Endometrial microvascular endothelial cells (primary cell): ENCODE results near the gene EIF3A. TPM values are rescaled to one million over a fixed set of nuclear protein-coding genes. Genes with fewer than 3 reads are reported as not detected.
"Not testable (repeated sequence)": the region's sequence is repeated elsewhere in the genome, so short reads cannot be mapped to it uniquely, and the experiment has no call there.

Source experiments
- in situ Hi-C: cut with HindIII; loops from 2 replicates; pipeline ENCODE4 v1.10.0; 2017; ENCODE audit warnings: low sequenced_read_pairs, low pct_unique_long_range_greater_than_20kb; ENCODE audit errors: inconsistent ontology term
- total RNA-seq: library from RNA; depleted of rRNA; stranded (reverse); fragments of >200 nt; gene quantifications from one replicate; pipeline ENCODE4 v1.2.3, GENCODE V29; 2015; ENCODE audit errors: inconsistent ontology term

The EIF3A gene
- total RNA-seq, 1 donor from 2014 or later = 87.0 TPM

DNA sequence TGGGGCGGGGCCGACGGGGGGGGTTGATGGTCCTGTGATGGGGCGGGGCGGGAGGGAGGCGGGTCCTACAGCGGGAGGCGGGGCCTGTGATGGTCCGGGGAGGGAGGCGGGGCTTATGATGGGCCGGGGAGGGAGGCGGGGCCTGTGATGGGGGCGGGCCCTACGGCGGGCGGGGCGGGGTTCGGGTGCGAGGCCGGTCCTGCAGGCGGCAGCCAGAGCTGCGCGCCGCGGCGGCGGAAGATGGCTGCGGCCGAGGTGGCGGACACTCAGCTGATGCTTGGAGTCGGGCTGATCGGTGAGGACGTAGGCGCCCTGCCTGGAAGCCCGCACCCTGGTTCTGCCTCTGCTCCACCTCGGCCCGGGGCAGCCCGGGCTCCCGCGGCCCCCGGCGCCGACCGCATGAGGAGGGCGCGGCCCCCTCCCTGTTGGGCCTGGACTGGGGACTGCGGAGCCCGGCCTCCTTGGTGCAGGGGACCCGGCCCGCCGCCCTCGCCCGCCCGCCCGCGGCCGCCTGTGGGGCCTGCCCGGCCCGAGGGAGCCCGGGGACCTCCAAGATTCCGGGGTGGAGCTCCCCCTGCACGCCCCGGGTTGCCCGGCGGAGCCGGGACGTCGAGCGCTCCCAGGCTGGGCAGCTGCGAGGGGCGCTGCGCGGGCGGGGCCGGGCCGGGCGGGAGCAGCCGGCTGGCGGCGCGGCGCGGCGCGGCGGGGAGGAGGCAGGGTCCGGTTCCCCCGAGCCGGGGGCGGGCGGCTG lies 23.5 kb upstream of the EIF3A start, which contains the start of gene DENND10:
DENND10 (plus strand) TSS at position 211 of the 751 bp plus-strand sequence; CDS start at position 241, 30 bp downstream.
- in situ Hi-C loops = no loop called here

DNA sequence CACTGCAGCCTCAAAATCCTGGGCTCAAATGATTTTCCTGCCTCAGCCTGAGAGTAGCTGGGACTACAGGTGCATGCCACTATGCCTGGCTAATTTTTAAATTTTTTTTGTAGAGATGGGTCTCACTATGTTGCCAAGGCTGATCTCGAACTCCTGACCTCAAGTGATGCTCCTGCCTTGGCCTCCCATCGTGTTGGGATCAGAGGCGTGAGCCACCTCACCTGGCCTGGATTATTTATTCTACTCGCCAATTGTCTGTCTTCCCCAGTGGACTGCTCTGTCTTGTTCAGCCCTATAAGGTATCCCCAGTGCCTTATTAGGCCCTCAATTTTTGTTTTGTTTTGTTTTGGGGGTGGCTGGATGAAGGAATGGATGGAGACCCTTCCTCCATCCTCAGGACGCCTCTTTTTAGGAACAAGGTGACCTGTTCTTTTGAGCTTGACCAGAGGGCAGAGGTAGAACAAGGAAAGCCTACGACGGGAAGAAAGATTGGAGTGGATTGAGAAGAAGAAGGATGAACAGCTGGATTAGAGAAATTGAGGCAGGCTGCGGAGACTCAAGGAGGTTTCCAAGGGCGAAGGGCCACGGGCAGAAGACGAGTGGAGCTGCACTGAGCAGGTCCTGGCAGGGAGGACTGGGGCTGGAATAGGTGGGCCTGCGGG lies 22.8 kb upstream of the EIF3A start:
- in situ Hi-C loops = no loop called here

DNA sequence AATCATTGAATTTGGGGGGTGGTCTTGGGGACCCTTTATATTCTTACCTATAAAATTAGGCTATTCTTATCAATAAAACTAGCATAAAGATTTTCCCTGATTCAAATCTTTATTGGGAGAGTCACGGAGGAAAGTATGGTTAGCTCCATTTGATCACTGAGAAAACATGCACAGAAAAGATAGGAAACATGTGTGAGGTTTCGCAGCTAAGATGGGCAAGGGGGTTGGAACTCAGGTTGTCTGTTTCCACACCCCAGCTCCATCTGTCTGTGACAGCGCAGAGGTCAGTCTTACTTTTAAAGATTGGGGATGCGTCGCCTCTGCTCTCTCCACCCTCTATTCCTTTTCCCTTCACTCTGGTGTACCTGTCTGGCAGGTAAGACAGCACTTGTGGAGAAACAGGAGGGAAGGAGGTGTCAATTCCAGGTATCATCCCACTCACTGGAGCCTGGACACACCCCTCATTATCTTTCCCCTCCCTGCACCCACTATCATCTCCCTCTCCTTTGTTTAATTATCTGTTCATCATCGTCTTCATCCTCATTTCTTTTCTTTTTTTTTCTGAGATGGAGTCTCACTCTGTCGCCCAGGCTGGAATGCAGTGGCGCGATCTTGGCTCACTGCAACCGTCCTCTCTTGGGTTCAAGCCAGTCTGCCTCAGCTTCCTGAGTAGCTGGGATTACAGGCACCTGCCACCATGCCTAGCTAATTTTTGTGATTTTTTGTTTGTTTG lies 20.9 kb upstream of the EIF3A start:
- in situ Hi-C loops = no loop called here

DNA sequence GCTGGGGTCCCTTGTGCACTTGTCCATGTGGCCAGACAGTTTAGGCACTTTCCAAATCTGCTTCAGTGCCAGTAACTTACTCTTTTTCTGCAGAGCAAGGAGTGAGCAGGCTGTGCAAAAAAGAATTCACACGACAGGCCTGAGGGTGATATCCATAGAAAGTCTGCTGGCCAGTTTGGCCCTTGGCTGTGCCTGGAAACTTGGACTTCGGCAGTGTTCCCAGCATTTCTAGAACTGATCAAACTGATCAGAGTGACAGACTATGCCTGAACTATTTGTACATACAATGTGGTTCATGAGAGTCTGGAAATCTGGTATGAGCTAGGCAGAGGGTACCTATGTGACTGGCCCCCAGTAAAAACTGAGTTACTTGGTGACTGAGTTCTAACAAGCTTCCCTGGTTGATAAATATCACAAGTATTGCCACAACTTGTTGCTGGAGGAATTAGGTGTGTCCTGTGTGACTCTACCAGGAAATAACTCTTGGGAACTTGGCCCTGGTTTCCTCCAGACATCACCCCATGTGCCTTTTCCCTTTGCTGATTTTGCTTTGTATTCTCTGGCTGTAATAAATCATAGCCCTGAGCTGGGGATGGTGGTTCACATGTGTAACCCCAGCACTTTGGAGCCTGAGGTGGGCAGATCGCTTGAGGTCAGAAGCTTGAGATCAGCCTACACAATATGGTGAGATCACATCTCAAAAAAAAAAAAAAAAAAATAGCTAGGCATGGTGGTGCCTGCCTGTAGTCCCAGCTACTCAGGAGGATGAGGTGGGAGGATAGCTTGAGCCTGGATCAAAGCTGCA lies 20.0 kb upstream of the EIF3A start:
- in situ Hi-C loops = no loop called here

DNA sequence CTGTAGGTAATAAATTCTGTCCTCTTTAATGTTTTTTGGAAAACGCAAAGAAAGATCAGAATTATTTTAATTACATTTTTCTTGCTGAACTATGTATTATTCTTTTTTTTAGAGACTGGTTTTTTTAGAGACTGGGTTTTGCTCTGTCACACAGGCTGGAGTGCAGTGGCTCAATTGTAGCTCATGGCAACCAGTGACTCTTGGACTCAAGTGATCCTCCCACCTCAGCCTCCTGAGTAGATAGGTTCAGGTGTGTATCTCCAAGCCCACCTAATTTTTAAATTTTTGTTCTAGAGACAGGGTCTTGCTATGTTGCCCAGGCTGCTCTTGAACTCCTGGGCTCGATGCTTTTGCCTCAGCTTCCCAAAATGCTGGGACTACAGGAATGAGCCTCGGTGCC lies 18.0 kb upstream of the EIF3A start:
- in situ Hi-C loops = no loop called here

DNA sequence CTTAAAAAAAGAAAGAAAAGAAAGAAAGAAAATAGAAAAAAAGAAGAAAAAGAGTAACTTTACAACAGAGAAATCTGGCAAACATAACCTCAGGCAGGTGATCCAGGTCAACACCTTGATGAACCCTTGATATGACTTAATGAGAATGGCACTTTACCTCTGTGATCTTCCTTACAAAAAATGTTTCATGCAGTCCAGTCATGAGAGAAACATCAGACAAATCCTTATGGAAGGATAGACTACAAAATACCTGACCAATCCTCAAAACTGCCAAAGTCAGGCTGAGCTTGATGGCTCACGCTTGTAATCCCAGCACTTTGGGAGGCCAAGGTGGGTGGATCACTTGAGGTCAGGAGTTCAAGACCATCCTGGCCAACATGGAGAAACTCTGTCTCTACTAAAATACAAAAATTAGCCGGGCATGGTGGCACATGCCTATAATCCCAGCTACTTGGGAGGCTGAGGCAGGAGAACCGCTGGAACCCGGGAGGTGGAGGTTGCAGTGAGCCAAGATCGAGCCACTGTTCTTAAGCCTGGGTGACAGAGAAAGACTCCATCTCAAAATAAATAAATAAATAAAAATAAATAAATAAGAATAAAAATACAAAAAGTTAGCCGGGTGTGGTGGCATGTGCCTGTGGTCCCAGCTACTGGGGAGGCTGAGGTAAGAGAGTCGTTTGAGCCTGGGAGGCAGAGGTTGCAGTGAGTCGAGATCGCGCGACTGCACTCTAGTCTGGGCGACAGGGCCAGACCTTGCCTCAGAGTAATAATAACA lies 16.2 kb upstream of the EIF3A start:
- in situ Hi-C loops = not testable (repeated sequence)

DNA sequence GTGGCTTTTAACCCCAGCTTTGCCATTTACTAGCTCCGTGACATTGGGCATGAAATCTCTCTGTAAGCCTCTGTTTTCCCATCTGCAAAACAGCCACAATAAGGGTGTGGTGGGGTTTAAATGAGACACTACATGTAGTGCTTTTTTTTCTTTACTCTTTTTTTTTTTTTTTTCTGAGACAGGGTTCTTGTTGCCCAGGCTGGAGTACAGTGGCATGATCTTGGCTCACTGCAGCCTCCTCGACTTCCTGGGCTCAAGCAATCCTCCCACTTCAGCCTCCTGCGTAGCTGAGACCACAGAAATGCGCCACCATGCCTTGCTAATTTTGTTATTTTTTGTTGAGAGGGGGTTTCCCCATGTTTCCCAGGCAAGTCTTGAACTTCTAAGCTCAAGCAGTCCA lies 15.0 kb upstream of the EIF3A start:
- in situ Hi-C loops = no loop called here

DNA sequence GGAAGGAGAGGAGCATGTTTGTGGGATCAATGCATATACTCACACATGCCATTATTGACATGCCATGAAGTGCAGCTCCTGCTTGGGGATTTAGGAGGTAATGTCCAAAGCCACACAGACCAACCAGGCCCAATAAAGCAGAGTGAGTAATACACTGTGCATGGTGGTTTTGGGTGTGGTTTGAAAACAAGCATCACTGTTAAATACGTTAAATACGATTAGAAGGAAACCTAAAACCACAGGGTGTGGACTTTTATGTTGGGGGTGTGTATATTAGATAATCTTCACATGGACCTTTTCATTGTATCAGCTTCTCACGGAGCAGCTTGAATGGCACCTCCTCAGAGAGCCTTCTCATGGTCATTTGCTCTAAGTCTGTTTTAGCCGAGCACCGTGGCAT lies 10.4 kb upstream of the EIF3A start:
- in situ Hi-C loops = no loop called here

DNA sequence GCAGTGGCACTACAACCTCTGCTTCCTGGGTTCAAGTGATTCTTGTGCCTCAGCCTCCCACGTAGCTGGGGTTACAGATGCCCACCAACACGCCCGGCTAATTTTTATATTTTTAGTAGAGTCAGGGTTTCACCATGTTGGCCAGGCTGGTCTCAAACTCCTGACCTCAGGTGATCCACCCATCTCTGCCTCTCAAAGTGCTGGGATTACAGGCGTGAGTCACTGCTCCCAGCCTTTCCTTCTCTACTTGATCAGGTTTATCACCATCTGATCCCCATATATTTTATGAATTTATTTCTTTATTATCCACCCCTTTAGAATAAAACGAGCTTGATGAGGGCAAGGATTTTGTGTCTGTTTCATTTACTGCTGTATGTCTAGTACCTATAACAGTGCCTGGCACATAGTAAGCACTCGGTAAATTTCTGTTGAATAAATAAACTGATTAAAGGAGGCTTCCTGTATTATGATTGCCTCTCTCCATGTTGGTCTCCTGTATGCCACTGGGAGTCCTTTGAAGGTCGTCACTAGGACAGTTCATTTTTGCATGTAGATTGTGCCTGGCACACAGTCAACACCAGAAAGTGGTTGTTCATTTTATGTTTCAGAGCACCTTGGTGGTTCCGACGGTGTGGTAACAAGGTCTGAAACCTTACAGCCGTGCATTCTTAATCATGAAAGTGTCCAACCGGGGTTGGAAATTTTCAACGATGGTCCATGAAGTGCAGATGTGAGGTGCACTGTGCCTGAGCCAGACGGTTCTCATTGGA lies 9.6 kb upstream of the EIF3A start:
- in situ Hi-C loops = no loop called here

DNA sequence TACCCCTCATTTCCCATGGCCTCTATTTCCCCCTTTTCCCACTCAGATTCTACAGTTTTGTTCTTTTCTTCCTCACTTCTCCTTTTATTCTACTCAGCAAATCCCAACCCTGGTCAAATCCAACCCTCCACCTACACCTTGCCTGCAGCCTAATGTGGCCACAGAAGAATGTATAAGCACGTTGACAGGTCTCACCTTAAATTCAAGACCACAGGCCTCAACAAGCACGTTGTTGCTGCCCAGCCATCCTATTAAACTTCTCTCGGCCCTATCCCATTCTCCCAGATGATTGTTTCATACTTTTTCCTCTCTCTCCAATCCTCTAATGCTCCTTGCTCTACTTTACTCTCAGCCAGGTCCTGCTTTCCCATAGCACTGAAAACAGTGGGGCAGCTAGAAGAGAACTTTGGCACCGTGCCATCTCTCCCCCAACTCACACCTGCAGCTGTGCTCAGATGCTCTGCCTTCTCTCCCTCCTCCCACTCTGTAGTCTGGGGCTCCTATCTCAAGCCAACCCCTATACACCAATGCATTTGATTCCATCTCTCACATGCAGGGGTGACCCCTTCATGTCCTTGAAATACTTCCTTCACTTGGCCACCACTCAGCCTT lies 6.8 kb upstream of the EIF3A start:
- in situ Hi-C loops = no loop called here

DNA sequence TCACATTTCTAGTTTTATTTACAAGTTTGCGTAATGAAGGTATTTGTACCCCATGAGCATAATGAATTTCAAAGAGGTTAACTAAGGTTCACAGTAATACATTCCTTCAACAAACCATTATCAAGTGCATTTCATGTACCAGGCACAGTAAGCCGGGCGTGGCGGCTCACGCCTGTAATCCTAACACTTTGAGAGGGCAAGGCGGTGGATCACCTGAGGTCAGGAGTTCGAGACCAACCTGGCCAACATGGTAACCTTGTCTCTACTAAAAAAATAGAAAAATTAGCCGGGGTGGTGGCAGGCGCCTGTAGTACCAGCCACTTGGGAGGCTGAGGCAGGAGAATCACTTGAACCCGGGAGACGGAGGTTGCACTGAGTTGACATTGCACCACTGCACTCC lies 4.3 kb upstream of the EIF3A start:
- in situ Hi-C loops = no loop called here

DNA sequence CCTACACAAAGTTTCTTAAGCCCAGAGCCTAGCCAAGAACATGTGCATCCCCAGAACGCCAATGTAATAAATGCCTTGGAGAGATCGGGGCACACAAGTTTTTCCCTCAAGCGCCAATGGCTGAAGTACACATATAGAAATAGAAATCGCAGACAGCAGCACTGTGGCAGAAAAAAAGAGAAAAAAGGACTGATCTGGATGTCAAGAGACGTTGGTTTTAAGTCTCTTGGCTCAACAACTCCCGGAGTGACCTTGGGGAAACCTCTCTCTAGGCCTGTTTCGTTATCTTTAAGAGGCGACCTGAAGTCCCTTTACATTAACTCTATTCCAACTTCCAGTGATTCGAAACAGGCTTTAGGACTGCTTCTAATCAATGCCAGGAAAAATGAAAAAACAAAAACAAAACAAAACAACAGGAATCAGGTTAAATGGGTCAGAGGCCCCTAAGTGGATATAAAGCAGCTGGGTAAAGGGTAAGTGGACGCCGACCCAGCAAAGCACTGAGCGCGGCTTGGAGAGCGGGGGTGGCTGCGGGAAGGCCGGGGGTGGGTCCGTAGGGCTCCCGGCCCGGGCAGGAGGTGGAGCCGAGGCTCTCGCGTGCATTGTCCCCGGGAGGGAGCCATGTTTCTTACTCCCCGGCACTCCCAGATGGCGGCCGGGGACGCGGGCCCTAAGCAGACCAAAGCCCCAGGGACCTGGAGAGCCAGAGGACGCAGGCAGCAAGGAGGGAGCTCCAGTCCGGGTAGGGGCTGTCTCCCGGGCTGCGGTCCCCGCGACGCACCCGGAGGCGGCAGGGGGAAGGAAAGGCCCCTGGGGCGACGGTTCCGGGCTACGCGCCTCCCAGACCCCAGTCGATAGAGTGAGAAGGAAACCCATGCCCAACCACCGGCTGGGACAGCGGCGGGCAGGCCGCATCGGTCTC lies 757 bp downstream of the EIF3A start:
- in situ Hi-C loops = no loop called here

DNA sequence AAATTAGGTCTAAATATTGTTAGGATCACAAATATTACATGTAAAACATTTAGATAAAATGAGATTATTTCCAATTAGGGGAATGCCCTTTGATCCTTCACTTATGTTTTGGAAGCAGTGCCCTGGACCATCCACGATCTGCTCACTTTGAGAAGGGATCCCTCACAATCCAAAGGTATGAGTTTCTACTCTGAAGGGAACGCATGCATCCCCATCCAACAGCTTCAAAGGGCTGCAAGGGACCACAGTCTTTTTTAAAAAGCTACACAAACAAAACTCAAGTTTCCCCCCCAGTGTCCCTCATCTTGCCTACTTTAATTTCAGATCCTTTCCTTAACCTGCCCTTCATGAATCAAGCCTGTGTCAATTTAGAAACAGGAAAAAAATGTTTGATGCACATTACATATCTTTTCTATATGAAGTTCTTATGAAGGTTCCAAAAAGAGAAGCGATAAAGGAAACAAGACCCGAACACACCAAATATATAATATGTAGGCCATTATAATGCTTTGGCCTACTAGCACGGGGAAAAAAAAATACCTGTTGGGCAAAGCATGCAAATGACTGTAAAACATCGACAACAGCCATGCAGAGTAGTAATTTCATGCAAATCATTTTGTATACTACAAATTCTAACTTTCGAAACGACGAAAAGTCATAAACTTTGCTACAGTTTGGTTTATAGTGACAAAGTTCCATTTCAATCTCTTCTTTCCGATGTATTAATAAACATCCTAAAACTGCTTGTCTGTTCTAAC lies 2.0 kb downstream of the EIF3A start:
- in situ Hi-C loops = no loop called here

DNA sequence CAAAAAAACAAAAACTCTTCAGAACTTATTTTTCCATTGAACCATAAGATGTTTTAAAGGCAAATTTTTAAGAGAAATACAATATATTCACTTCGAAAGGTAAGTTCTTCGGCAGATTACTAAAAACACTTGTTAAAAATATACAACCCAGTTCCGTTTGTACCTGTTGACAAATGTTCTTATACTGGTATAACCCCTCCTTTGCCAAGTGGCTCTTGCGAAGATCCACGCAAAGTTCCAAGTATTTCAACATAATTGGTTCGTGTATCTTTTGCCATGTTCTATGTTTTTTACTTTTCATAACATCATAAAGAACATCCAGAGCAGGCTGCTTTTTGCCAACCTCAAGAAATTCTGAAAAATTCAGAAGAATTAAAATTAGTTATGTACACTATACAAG lies 7.0 kb downstream of the EIF3A start:
- in situ Hi-C loops = no loop called here

DNA sequence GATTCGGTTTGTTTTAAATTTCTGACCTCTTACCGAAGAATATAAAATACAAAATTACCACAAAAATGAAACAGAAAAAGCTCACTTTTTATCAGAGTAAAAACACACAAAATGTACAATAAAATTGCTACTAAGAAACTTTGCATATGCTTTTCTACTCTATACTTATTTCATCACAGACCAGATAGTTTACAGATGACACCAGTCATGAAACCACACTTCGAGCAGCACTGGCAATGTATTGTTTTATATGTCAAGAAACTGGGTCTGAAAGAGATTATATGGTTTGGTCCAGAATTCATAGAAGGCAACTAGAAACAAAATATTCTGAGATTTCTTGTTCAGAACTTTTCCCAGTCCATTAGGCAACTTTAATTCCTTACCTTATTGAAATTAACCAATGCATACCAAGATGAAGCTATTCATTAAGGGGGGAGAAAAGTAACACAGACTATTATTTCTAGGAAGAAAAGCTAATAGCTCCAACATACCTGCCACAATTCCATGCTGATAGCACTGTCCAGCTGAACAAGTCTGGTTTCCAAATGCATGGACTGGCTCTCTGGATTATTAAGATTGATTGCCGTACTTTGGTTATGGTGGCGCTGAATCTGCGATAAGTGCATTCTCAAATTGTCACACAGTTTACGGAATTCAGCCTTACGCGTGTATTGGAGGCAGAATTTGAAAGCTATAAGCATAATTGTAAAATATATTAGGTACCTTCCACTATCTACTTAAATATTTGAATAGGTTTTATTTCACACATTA lies 10.0 kb downstream of the EIF3A start:
- in situ Hi-C loops = no loop called here
